Panc1 (cell line): ENCODE data around the gene JAG1.

Experiments
- SIN3A ChIP-seq: IDR thresholded peaks from 2 replicates; pipeline ENCODE4 v1.6.1; 2012; ENCODE audit warnings: low read depth, mild to moderate bottlenecking, low read length, moderate library complexity, borderline replicate concordance; ENCODE audit not compliant: insufficient read depth
- TF ChIP-seq, protein P1 (sequence below): fragments of 450-650 bp; IDR thresholded peaks from 2 replicates; pipeline ENCODE4 v1.5.1; 2017; ENCODE audit warnings: mild to moderate bottlenecking

DNA sequence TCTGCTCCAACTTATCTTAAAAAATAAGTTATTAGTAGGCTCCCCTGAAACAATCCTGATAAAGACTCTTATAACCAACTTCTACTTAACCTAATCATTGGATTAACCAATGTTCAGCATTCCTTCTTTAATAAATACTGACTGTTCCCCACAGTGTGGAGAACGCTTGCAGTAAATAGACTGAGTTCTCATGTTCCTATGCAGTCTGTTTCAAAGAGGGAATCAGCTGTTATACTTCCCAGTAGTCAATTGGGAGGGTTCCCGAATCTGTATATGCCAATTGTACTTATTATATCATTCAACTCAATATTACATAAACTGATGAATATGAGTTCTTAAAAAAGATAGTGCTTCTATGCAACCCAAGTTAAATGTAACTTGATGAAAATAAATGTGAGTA is 9.7 kb upstream of the JAG1 start:
- TF ChIP-seq, protein P1, sequence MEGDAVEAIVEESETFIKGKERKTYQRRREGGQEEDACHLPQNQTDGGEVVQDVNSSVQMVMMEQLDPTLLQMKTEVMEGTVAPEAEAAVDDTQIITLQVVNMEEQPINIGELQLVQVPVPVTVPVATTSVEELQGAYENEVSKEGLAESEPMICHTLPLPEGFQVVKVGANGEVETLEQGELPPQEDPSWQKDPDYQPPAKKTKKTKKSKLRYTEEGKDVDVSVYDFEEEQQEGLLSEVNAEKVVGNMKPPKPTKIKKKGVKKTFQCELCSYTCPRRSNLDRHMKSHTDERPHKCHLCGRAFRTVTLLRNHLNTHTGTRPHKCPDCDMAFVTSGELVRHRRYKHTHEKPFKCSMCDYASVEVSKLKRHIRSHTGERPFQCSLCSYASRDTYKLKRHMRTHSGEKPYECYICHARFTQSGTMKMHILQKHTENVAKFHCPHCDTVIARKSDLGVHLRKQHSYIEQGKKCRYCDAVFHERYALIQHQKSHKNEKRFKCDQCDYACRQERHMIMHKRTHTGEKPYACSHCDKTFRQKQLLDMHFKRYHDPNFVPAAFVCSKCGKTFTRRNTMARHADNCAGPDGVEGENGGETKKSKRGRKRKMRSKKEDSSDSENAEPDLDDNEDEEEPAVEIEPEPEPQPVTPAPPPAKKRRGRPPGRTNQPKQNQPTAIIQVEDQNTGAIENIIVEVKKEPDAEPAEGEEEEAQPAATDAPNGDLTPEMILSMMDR: no peak
- no peak for TF ChIP-seq SIN3A
